H1 (cell line): ENCODE results near the gene NDST3. TPM values are rescaled to one million over a fixed set of nuclear protein-coding genes. Genes with fewer than 3 reads are reported as not detected.

Experiments
- CTCF ChIA-PET: fragments of 300-600 bp; sonication (Branson Sonifier 250); formaldehyde crosslinking; loops from one replicate; lab custom pipeline; 2021; ENCODE audit not compliant: partially characterized antibody; lab: Charles Lee
- POLR2A ChIA-PET: fragments of 300-600 bp; sonication (Branson Sonifier 250); formaldehyde crosslinking; loops from one replicate; lab custom pipeline; 2021; ENCODE audit warnings: inconsistent platforms; ENCODE audit not compliant: partially characterized antibody; lab: Charles Lee
- DNase-seq, 2 experiments: peaks; one replicate each; pipeline versions ENCODE4 v3.0.0 to v3.0.0-alpha.2; 2010 to 2022; ENCODE audit warnings: low spot score in 2 of 2, low read depth in 1 of 2, mixed read lengths in 1 of 2
- FAIRE-seq: peaks from 2 replicates; lab custom pipeline; 2011; peaks lifted over from hg19 to GRCh38; lab: Jason Lieb, UNC
- H2AFZ ChIP-seq: 2 replicates; pipeline ENCODE4 v1.8.1; 2012; ENCODE audit warnings: low read length, inconsistent platforms
- H2AK5ac ChIP-seq: 2 replicates; pipeline ENCODE4 v1.6.1; 2013; ENCODE audit warnings: low read depth, low read length
- H2BK120ac ChIP-seq: replicated peaks from 2 replicates; pipeline ENCODE3; 2013; ENCODE audit warnings: low read depth, low read length, inconsistent platforms
- H2BK12ac ChIP-seq: 2 replicates; pipeline ENCODE4 v1.6.1; 2013; ENCODE audit warnings: low read depth, low read length
- H2BK15ac ChIP-seq: 2 replicates; pipeline ENCODE4 v1.6.1; 2013; ENCODE audit warnings: low read length
- H2BK20ac ChIP-seq: 2 replicates; pipeline ENCODE4 v1.6.1; 2013; ENCODE audit warnings: low read length
- H2BK5ac ChIP-seq: 2 replicates; pipeline ENCODE4 v1.6.1; 2013; ENCODE audit warnings: low read depth, low read length
- H3K14ac ChIP-seq: 2 replicates; pipeline ENCODE4 v1.6.1; 2013; ENCODE audit warnings: inconsistent platforms; ENCODE audit not compliant: insufficient read length
- H3K18ac ChIP-seq: 2 replicates; pipeline ENCODE4 v1.6.1; 2013; ENCODE audit warnings: low read length; ENCODE audit errors: extremely low read depth
- H3K23ac ChIP-seq: 2 replicates; pipeline ENCODE4 v1.6.1; 2013; ENCODE audit warnings: inconsistent platforms; ENCODE audit not compliant: insufficient read length
- H3K23me2 ChIP-seq: 2 replicates; pipeline ENCODE4 v1.6.1; 2013; ENCODE audit warnings: low read depth, low read length
- H3K27ac ChIP-seq: 2 replicates; pipeline ENCODE4 v1.6.1; 2011; ENCODE audit warnings: low read depth, low read length, inconsistent platforms
- H3K27me3 ChIP-seq, 4 experiments: replicated peaks in 1 of 4; 1 replicate in 1 of 4; 2 replicates in 3 of 4; pipeline versions ENCODE4 v1.6.1 to v1.8.1; 2011 to 2013; ENCODE audit warnings: low read length in 3 of 4, mild to moderate bottlenecking in 3 of 4, inconsistent platforms in 2 of 4, mixed read lengths in 2 of 4, moderate library complexity in 1 of 4; ENCODE audit not compliant: control insufficient read depth in 3 of 4, insufficient read depth in 3 of 4; ENCODE audit errors: extremely low read depth in 1 of 4
- H3K36me3 ChIP-seq, 4 experiments: 2 replicates each; pipeline versions ENCODE4 v1.6.1 to v1.8.1; 2011 to 2013; ENCODE audit warnings: mild to moderate bottlenecking in 4 of 4, low read length in 3 of 4, moderate library complexity in 2 of 4, control low read depth in 1 of 4, inconsistent platforms in 1 of 4; ENCODE audit not compliant: insufficient read depth in 4 of 4, control insufficient read depth in 2 of 4
- H3K4ac ChIP-seq: replicated peaks from 2 replicates; pipeline ENCODE3; 2013; ENCODE audit warnings: low read length, low read depth, mixed read lengths, inconsistent platforms; ENCODE audit not compliant: insufficient read length
- H3K4me1 ChIP-seq, 4 experiments: replicated peaks in 1 of 4; 1 replicate in 1 of 4; 2 replicates in 3 of 4; pipeline versions ENCODE4 v1.6.1 to v1.8.1; 2011 to 2013; ENCODE audit warnings: low read length in 3 of 4, inconsistent platforms in 2 of 4, mixed read lengths in 1 of 4; ENCODE audit not compliant: insufficient read depth in 4 of 4, control insufficient read depth in 3 of 4
- H3K4me2 ChIP-seq, 2 experiments: 2 replicates each; pipeline versions ENCODE4 v1.6.1 to v1.8.1; 2011 to 2013; ENCODE audit warnings: low read depth in 2 of 2, low read length in 2 of 2, control low read depth in 1 of 2, inconsistent platforms in 1 of 2, mild to moderate bottlenecking in 1 of 2; ENCODE audit not compliant: insufficient read depth in 1 of 2
- H3K4me3 ChIP-seq, 4 experiments: fragments of 200-600, 300-600 bp in 1 of 4; sonication (generic), shearing (Covaris generic), sonication (Bioruptor Twin) in 1 of 4; 2 replicates each; pipeline versions ENCODE4 v1.5.1 to v1.8.1; 2011 to 2016; ENCODE audit warnings: low read length in 4 of 4, low read depth in 3 of 4, control low read depth in 2 of 4, inconsistent platforms in 2 of 4, mild to moderate bottlenecking in 2 of 4, mixed read lengths in 1 of 4, moderate library complexity in 1 of 4; ENCODE audit not compliant: insufficient read depth in 2 of 4; ENCODE audit errors: extremely low read depth in 1 of 4
- H3K56ac ChIP-seq: replicated peaks from 2 replicates; pipeline ENCODE3; 2013; ENCODE audit warnings: low read depth, mild to moderate bottlenecking, mixed read lengths, low read length, inconsistent platforms; ENCODE audit not compliant: insufficient read length
- H3K79me1 ChIP-seq: 2 replicates; pipeline ENCODE4 v1.6.1; 2013; ENCODE audit warnings: low read depth, low read length, control low read depth
- H3K79me2 ChIP-seq, 2 experiments: 2 replicates each; pipeline versions ENCODE4 v1.6.1 to v1.8.1; 2012 to 2013; ENCODE audit warnings: low read length in 2 of 2, mild to moderate bottlenecking in 2 of 2, inconsistent platforms in 1 of 2; ENCODE audit not compliant: insufficient read depth in 2 of 2, control insufficient read depth in 1 of 2
- H3K9ac ChIP-seq, 4 experiments: replicated peaks in 1 of 4; 1 replicate in 1 of 4; 2 replicates in 3 of 4; pipeline versions ENCODE4 v1.6.1 to v1.8.1; 2011 to 2013; ENCODE audit warnings: low read depth in 3 of 4, low read length in 3 of 4, control low read depth in 2 of 4, mild to moderate bottlenecking in 2 of 4, moderate library complexity in 2 of 4, inconsistent platforms in 1 of 4; ENCODE audit errors: extremely low read depth in 1 of 4
- H3K9me3 ChIP-seq, 2 experiments: 2 replicates each; pipeline versions ENCODE4 v1.6.1 to v1.8.1; 2012 to 2013; ENCODE audit warnings: mild to moderate bottlenecking in 2 of 2, moderate library complexity in 2 of 2, control low read depth in 1 of 2, inconsistent platforms in 1 of 2, low read depth in 1 of 2, low read length in 1 of 2, mixed read lengths in 1 of 2; ENCODE audit not compliant: insufficient read depth in 2 of 2
- H4K20me1 ChIP-seq, 2 experiments: replicated peaks in 1 of 2; 2 replicates each; pipeline versions ENCODE3 to v1.8.1; 2011 to 2013; ENCODE audit warnings: inconsistent platforms in 2 of 2, low read length in 2 of 2, mild to moderate bottlenecking in 1 of 2; ENCODE audit not compliant: insufficient read depth in 2 of 2, control insufficient read depth in 1 of 2
- H4K5ac ChIP-seq: 2 replicates; pipeline ENCODE4 v1.6.1; 2013; ENCODE audit warnings: low read length, low read depth, mixed read lengths, inconsistent platforms; ENCODE audit not compliant: insufficient read length
- H4K8ac ChIP-seq: 2 replicates; pipeline ENCODE4 v1.8.0; 2013; ENCODE audit warnings: mild to moderate bottlenecking, moderate library complexity, low read length, inconsistent platforms; ENCODE audit not compliant: insufficient read depth; ENCODE audit errors: extremely low read depth
- H4K91ac ChIP-seq: replicated peaks from 2 replicates; pipeline ENCODE3; 2013; ENCODE audit warnings: low read length, mixed read lengths, inconsistent platforms; ENCODE audit not compliant: insufficient read length
- CBX8 ChIP-seq: fragments of 300-800, 300-1000 bp; sonication (generic); IDR thresholded peaks from 2 replicates; pipeline ENCODE4 v1.7.1; 2016; ENCODE audit warnings: low read depth, low read length, borderline replicate concordance
- CHD2 ChIP-seq: IDR thresholded peaks from 2 replicates; pipeline ENCODE4 v1.6.1; 2012; ENCODE audit warnings: low read length, improper control_type of control experiment
- CREB1 ChIP-seq: IDR thresholded peaks from 2 replicates; pipeline ENCODE4 v1.6.1; 2012; ENCODE audit warnings: inconsistent platforms
- EGR1 ChIP-seq: IDR thresholded peaks from 2 replicates; pipeline ENCODE4 v1.6.1; 2011; ENCODE audit warnings: low read depth, low read length, borderline replicate concordance
- GTF2F1 ChIP-seq: IDR thresholded peaks from 2 replicates; pipeline ENCODE4 v1.6.1; 2012; ENCODE audit warnings: low read depth, low read length, improper control_type of control experiment, borderline replicate concordance
- KDM4A ChIP-seq: IDR thresholded peaks from one replicate; pipeline ENCODE4 v1.7.1; 2012; ENCODE audit warnings: low read depth, mild to moderate bottlenecking, moderate library complexity, low read length, inconsistent platforms; ENCODE audit not compliant: severe bottlenecking
- MAFK ChIP-seq: IDR thresholded peaks from 2 replicates; pipeline ENCODE4 v1.6.1; 2012; ENCODE audit warnings: low read depth, mild to moderate bottlenecking, improper control_type of control experiment, low read length
- RXRA ChIP-seq: IDR thresholded peaks from 2 replicates; pipeline ENCODE4 v1.6.1; 2011; ENCODE audit warnings: low read depth, mild to moderate bottlenecking, low read length, moderate library complexity; ENCODE audit not compliant: insufficient read depth
- SP1 ChIP-seq: IDR thresholded peaks from 2 replicates; pipeline ENCODE4 v1.6.1; 2011; ENCODE audit warnings: low read depth, low read length
- SP4 ChIP-seq: IDR thresholded peaks from 2 replicates; pipeline ENCODE4 v1.6.1; 2012; ENCODE audit warnings: low read length, inconsistent platforms
- SUZ12 ChIP-seq: fragments of 200-600 bp; sonication (generic); IDR thresholded peaks from 2 replicates; pipeline ENCODE4 v1.6.1; 2012; ENCODE audit warnings: mild to moderate bottlenecking, inconsistent platforms, low read length, moderate library complexity, mixed read lengths
- TCF12 ChIP-seq: IDR thresholded peaks from 2 replicates; pipeline ENCODE4 v1.6.1; 2011; ENCODE audit warnings: low read depth, mild to moderate bottlenecking, low read length
- YY1 ChIP-seq: IDR thresholded peaks from 2 replicates; pipeline ENCODE4 v1.6.1; 2011; ENCODE audit warnings: low read depth, mild to moderate bottlenecking, low read length
- WGBS, 2 experiments: shearing (Covaris generic) in 1 of 2; methylation state at CpG; one replicate each; pipeline versions ENCODE4 v1.1.6 to v1.1.7; 2013 to 2015; ENCODE audit warnings: low lambda C conversion rate in 2 of 2, mixed read lengths in 2 of 2, inconsistent platforms in 1 of 2, low coverage in 1 of 2, missing lambda C conversion rate in 1 of 2; ENCODE audit not compliant: insufficient replicate concordance in 2 of 2, insufficient coverage in 1 of 2, insufficient read length in 1 of 2; ENCODE audit errors: extremely low coverage in 1 of 2, missing lambda C conversion rate in 1 of 2; 5-methylcytosine and 5-hydroxymethylcytosine counted together
- polyA plus RNA-seq, 7 experiments: library from polyadenylated mRNA; depleted of rRNA in 3 of 7; stranded (reverse) in 5 of 7; unstranded in 2 of 7; fragments of >200 nt in 5 of 7; fragments of 200-250 nt in 2 of 7; gene quantifications; 1 replicate in 5 of 7; 2 replicates in 1 of 7; 4 replicates in 1 of 7; pipeline versions ENCODE4 v1.2.1 to v1.2.3, GENCODE V29; 2011 to 2013; ENCODE audit warnings: missing spikeins in 2 of 7, mixed read lengths in 2 of 7
- total RNA-seq: library from RNA; stranded (reverse); fragmentation: NEBNext Ultra II Directional; extraction: Animal tissue kit (Norgen Biotek cat#: 25700); gene quantifications from 2 replicates; pipeline ENCODE4 v1.2.1, GENCODE V29; 2021

Gene NDST3
- total and polyA plus RNA-seq, 2 of the 8 experiments (the other 6 are each of a cell fraction or from before 2014, with no cell fraction given): 0.35 to 0.60 TPM

GRCh38 chr4:118276580-118276979, 242.3 kb downstream of the NDST3 start:
- no peaks in the 10 kb centered on the region; the same call in 1 of the 2 replicates for H3K79me1 ChIP-seq
- FAIRE-seq: no peak
- no peaks in the 10 kb centered on the region for H3K27me3 ChIP-seq
- no peak overlapping the region for H4K8ac ChIP-seq
- peaks cover 2% of the 10 kb centered on the region for H3K23me2 ChIP-seq
- H3K56ac ChIP-seq: no peak overlapping the region
- H3K9ac ChIP-seq: no peak overlapping the region
- ChIA-PET POLR2A (no interaction called here), CTCF (no interaction called here)
- no peak overlapping the region for H3K4me2 ChIP-seq
- no peaks in the 10 kb centered on the region for H3K9me3 ChIP-seq
- no peak overlapping the region for H2AK5ac ChIP-seq
- no peak overlapping the region for H4K91ac ChIP-seq
- no peak overlapping the region for H2BK12ac ChIP-seq
- no peak overlapping the region for H2BK5ac ChIP-seq
- DNase-seq: no peak
- peaks cover 0 to 14% of the 10 kb centered on the region in 2 experiments; a peak in 3 of 4 replicates for H3K79me2 ChIP-seq
- H3K23ac ChIP-seq: no peak overlapping the region
- no peak overlapping the region for H2AFZ ChIP-seq
- H2BK120ac ChIP-seq: no peak overlapping the region
- no peak overlapping the region for H3K4ac ChIP-seq
- H4K20me1 ChIP-seq: peaks cover 0 to 3% of the 10 kb centered on the region in 2 experiments
- H2BK15ac ChIP-seq: no peak overlapping the region
- 82% methylated on average over 2 of the region's 2 CpGs; no CpG with 5 or more reads in 1 of the 2 experiments for WGBS, 2 experiments
- no peak overlapping the region for H2BK20ac ChIP-seq
- peaks cover 0 to 8% (median 0%) of the 10 kb centered on the region in 4 experiments; a peak in 2 of 7 replicates for H3K4me1 ChIP-seq
- no peak overlapping the region for H3K14ac ChIP-seq
- H3K27ac ChIP-seq: no peak overlapping the region
- no peak overlapping the region for H3K4me3 ChIP-seq
- H4K5ac ChIP-seq: no peak overlapping the region
- H3K36me3 ChIP-seq: peaks cover 0 to 25% (median 6%) of the 10 kb centered on the region in 4 experiments; a peak in 5 of 8 replicates
- no peak for TF ChIP-seq KDM4A
- no peak for TF ChIP-seq TCF12
- TF ChIP-seq YY1: no peak
- TF ChIP-seq MAFK: no peak
- no peak for TF ChIP-seq EGR1
- TF ChIP-seq RXRA: no peak
- no peak for TF ChIP-seq CHD2
- TF ChIP-seq GTF2F1: no peak
- TF ChIP-seq CREB1: no peak
- no peak for TF ChIP-seq SP1
- no peak for TF ChIP-seq SUZ12
- TF ChIP-seq CBX8: no peak
- TF ChIP-seq SP4: no peak
- no peak overlapping the region for H3K18ac ChIP-seq
